ENCODE measurements around the gene TF.

Gene TF

GRCh38 chr3:133733226-133733625, 13.0 kb upstream of the TF start:
- no peak overlapping the region for H3K4me3 Mint-ChIP-seq
- TF ChIP-seq CTCF (IDR thresholded peaks at IDR 0.05; ENCODE audit: unreplicated experiment in 3 of 3) = no peak
- no peaks in the 10 kb centered on the region for H3K4me1 Mint-ChIP-seq
- peaks cover 13% of the 10 kb centered on the region for H3K27me3 Mint-ChIP-seq (ENCODE audit: low read depth)
- no peak overlapping the region for H3K27ac Mint-ChIP-seq
- peaks cover 34% of the 10 kb centered on the region for H3K9me3 Mint-ChIP-seq
- H3K36me3 Mint-ChIP-seq (ENCODE audit: low read depth) = peaks cover 6% of the 10 kb centered on the region

- peaks cover 11% of the 10 kb centered on the region for H3K27me3 Mint-ChIP-seq (ENCODE audit: low read depth)
- H3K4me3 Mint-ChIP-seq = no peak overlapping the region
- TF ChIP-seq CTCF (IDR thresholded peaks at IDR 0.05; ENCODE audit: unreplicated experiment in 3 of 3) = no peak
- H3K27ac Mint-ChIP-seq = no peak overlapping the region
- peaks cover 39% of the 10 kb centered on the region for H3K9me3 Mint-ChIP-seq
- H3K4me1 Mint-ChIP-seq = no peaks in the 10 kb centered on the region
- peaks cover 6% of the 10 kb centered on the region for H3K36me3 Mint-ChIP-seq (ENCODE audit: low read depth)
Measured at GRCh38 chr3:133734305-133734704, 11.9 kb upstream of the TF start.

- no peak for TF ChIP-seq CTCF (IDR thresholded peaks at IDR 0.05; ENCODE audit: unreplicated experiment in 3 of 3)
- Mint-ChIP-seq H3K9me3 (peaks cover 12% of the 10 kb centered on the region), H3K4me3 (peak overlapping the region in 1 of 3 experiments; percentile 1), H3K4me1 (peaks cover 11% of the 10 kb centered on the region), H3K36me3 (ENCODE audit: low read depth) (no peaks in the 10 kb centered on the region), H3K27ac (peak overlapping the region in 1 of 3 experiments; percentile 38), H3K27me3 (ENCODE audit: low read depth) (peaks cover 4% of the 10 kb centered on the region)
Measured at GRCh38 chr3:133742351-133743091, 3.7 kb upstream of the TF start.

- no peak overlapping the region for H3K27ac Mint-ChIP-seq
- H3K36me3 Mint-ChIP-seq (ENCODE audit: low read depth) = no peaks in the 10 kb centered on the region
- no peak for TF ChIP-seq CTCF (IDR thresholded peaks at IDR 0.05; ENCODE audit: unreplicated experiment in 3 of 3)
- H3K27me3 Mint-ChIP-seq (ENCODE audit: low read depth) = peaks cover 4% of the 10 kb centered on the region
- no peak overlapping the region for H3K4me3 Mint-ChIP-seq
- peaks cover 11% of the 10 kb centered on the region for H3K4me1 Mint-ChIP-seq
- H3K9me3 Mint-ChIP-seq = no peaks in the 10 kb centered on the region
Measured at GRCh38 chr3:133744241-133744640, 2.0 kb upstream of the TF start.

- peaks cover 11% of the 10 kb centered on the region for H3K4me1 Mint-ChIP-seq
- no peak overlapping the region for H3K27ac Mint-ChIP-seq
- H3K27me3 Mint-ChIP-seq (ENCODE audit: low read depth) = peaks cover 4% of the 10 kb centered on the region
- H3K9me3 Mint-ChIP-seq = no peaks in the 10 kb centered on the region
- no peak overlapping the region for H3K4me3 Mint-ChIP-seq
- H3K36me3 Mint-ChIP-seq (ENCODE audit: low read depth) = no peaks in the 10 kb centered on the region
- no peak for TF ChIP-seq CTCF (IDR thresholded peaks at IDR 0.05; ENCODE audit: unreplicated experiment in 3 of 3)
Measured at GRCh38 chr3:133745108-133745507, 1.1 kb upstream of the TF start.

GRCh38 chr3:133746712-133747066, 496 bp downstream of the TF start:
- H3K36me3 Mint-ChIP-seq (ENCODE audit: low read depth) = no peaks in the 10 kb centered on the region
- H3K27me3 Mint-ChIP-seq (ENCODE audit: low read depth) = peaks cover 4% of the 10 kb centered on the region
- H3K9me3 Mint-ChIP-seq = no peaks in the 10 kb centered on the region
- peaks cover 11% of the 10 kb centered on the region for H3K4me1 Mint-ChIP-seq
- TF ChIP-seq CTCF (IDR thresholded peaks at IDR 0.05; ENCODE audit: unreplicated experiment in 3 of 3) = no peak
- H3K4me3 Mint-ChIP-seq = no peak overlapping the region
- H3K27ac Mint-ChIP-seq = no peak overlapping the region

All from nephron (organoid).